NCI-H146 treated with DMSO at 0.1 percent for 48 hours (cell line): Measurements from ENCODE around the gene RAD54L2.
"Not testable (repeated sequence)": the region's sequence is repeated elsewhere in the genome, so short reads cannot be mapped to it uniquely, and the experiment has no call there.

Experiments used
- DNase-seq: peaks from one replicate; lab custom pipeline; 2025; ENCODE audit not compliant: unreplicated experiment; lab: John Stamatoyannopoulos, UW

The RAD54L2 gene

GRCh38 chr3:51538459-51539290 is at the start of gene RAD54L2:
TSS of gene RAD54L2 (plus strand) at chr3:51538719. CDS start at chr3:51590421, 51,702 bp downstream.
- DNase-seq, result peak; percentile 41

GRCh38 chr3:51498876-51499738 is 39.4 kb upstream of the RAD54L2 start:
- DNase-seq, result peak; percentile 70

GRCh38 chr3:51500632-51501131 is 37.8 kb upstream of the RAD54L2 start:
- DNase-seq, result no peak

- DNase-seq, result peak; percentile 1
Measured at GRCh38 chr3:51501833-51502561, 36.5 kb upstream of the RAD54L2 start.

- DNase-seq, result no peak
Measured at GRCh38 chr3:51502562-51502910, 36.0 kb upstream of the RAD54L2 start.

GRCh38 chr3:51503007-51503406 is 35.5 kb upstream of the RAD54L2 start:
- DNase-seq, result no peak

- no peak for DNase-seq
Measured at GRCh38 chr3:51508255-51508654, 30.3 kb upstream of the RAD54L2 start.

- DNase-seq, result no peak
Measured at GRCh38 chr3:51510996-51511395, 27.5 kb upstream of the RAD54L2 start.

- DNase-seq, result no peak
Measured at GRCh38 chr3:51514210-51514609, 24.3 kb upstream of the RAD54L2 start.

GRCh38 chr3:51519848-51520247 is 18.7 kb upstream of the RAD54L2 start:
- DNase-seq, result no peak

GRCh38 chr3:51520906-51521730 is 17.4 kb upstream of the RAD54L2 start:
- DNase-seq, result not testable (repeated sequence)

- no peak for DNase-seq
Measured at GRCh38 chr3:51522273-51522962, 16.1 kb upstream of the RAD54L2 start.

GRCh38 chr3:51524874-51525273 is 13.6 kb upstream of the RAD54L2 start:
- not testable (repeated sequence) for DNase-seq

GRCh38 chr3:51530485-51530884 is 8.0 kb upstream of the RAD54L2 start:
- no peak for DNase-seq

- DNase-seq, result no peak
Measured at GRCh38 chr3:51535146-51536019, 3.1 kb upstream of the RAD54L2 start.

- DNase-seq, result not testable (repeated sequence)
Measured at GRCh38 chr3:51537631-51538030, 888 bp upstream of the RAD54L2 start.

GRCh38 chr3:51538115-51538458 is 432 bp upstream of the RAD54L2 start:
- no peak for DNase-seq

- no peak for DNase-seq
Measured at GRCh38 chr3:51539291-51539941, 897 bp downstream of the RAD54L2 start.
